ENCODE results near the gene IL1RAPL2.
A peak's percentile ranks its signal among the peaks of the same experiment; 100 is the strongest.

- TF ChIP-seq CTCF (conservative IDR thresholded peaks at IDR 0.05; ENCODE audit: low read depth, low read length): 0 out of 2 replicates have a peak, but pooled peaks have one; percentile 7
- no peak for TF ChIP-seq POLR2A (IDR thresholded peaks at IDR 0.05; ENCODE audit: low read depth, low read length)
- no peak for TF ChIP-seq MXI1 (IDR thresholded peaks at IDR 0.05; ENCODE audit: borderline replicate concordance, low read depth, low read length)
- TF ChIP-seq ELK1 (IDR thresholded peaks at IDR 0.05; ENCODE audit: borderline replicate concordance, low read depth, low read length): no peak
- no peak for TF ChIP-seq RFX5 (IDR thresholded peaks at IDR 0.05; ENCODE audit: low read depth, low read length)
- TF ChIP-seq RAD21 (IDR thresholded peaks at IDR 0.05; ENCODE audit: low read length): no peak
- TF ChIP-seq USF2 (IDR thresholded peaks at IDR 0.05; ENCODE audit: low read depth, low read length): no peak
- no peak for TF ChIP-seq BHLHE40 (IDR thresholded peaks at IDR 0.05; ENCODE audit: low read depth, low read length)
- TF ChIP-seq RCOR1 (IDR thresholded peaks at IDR 0.05; ENCODE audit: insufficient replicate concordance, low read length): no peak
- no peak for TF ChIP-seq MAZ (IDR thresholded peaks at IDR 0.05; ENCODE audit: borderline replicate concordance, low read depth, low read length)
- no peak for TF ChIP-seq SMC3 (IDR thresholded peaks at IDR 0.05; ENCODE audit: low read depth, low read length)
Measured at GRCh38 chrX:105701310-105702052, 1135.5 kb downstream of the IL1RAPL2 start.
